ENCODE measurements around the gene OR14K1.

- no peak for TF ChIP-seq CTCF (optimal IDR thresholded peaks at IDR 0.05 in 1 of 3, IDR thresholded peaks at IDR 0.05 in 1 of 3, conservative IDR thresholded peaks at IDR 0.05 in 1 of 3; ENCODE audit: extremely low read depth in 1 of 3, insufficient read depth in 2 of 3, low read length in 3 of 3)
- TF ChIP-seq EZH2 (IDR thresholded peaks at IDR 0.05; ENCODE audit: low read length): no peak
Observed at GRCh38 chr1:247738315-247738714, at the start of gene OR14K1.
